Vagina (tissue), 2 donors: ENCODE measurements around the gene SYTL5.

Source experiments
- CTCF ChIP-seq, 3 experiments: fragments of 450-650 bp in 2 of 3; fragments of 200-600 bp in 1 of 3; sonication (generic) in 1 of 3; IDR thresholded peaks; one replicate each; pipeline ENCODE4 v1.5.1; 2017 to 2019; ENCODE audit warnings: antibody characterized with exemption in 3 of 3, mild to moderate bottlenecking in 2 of 3, moderate library complexity in 2 of 3
- POLR2A ChIP-seq, 2 donors: fragments of 450-650 bp; IDR thresholded peaks; one replicate each; pipeline ENCODE4 v1.6.1; 2017; ENCODE audit warnings: antibody characterized with exemption in 2 of 2, mild to moderate bottlenecking in 2 of 2, moderate library complexity in 2 of 2
- POLR2AphosphoS5 ChIP-seq, 2 donors: sonication (generic); formaldehyde crosslinking; IDR thresholded peaks; one replicate each; pipeline ENCODE4 v1.9.0; 2017; ENCODE audit warnings: antibody characterized with exemption in 2 of 2, mild to moderate bottlenecking in 2 of 2, low read depth in 1 of 2; ENCODE audit not compliant: insufficient read depth in 1 of 2

DNA sequence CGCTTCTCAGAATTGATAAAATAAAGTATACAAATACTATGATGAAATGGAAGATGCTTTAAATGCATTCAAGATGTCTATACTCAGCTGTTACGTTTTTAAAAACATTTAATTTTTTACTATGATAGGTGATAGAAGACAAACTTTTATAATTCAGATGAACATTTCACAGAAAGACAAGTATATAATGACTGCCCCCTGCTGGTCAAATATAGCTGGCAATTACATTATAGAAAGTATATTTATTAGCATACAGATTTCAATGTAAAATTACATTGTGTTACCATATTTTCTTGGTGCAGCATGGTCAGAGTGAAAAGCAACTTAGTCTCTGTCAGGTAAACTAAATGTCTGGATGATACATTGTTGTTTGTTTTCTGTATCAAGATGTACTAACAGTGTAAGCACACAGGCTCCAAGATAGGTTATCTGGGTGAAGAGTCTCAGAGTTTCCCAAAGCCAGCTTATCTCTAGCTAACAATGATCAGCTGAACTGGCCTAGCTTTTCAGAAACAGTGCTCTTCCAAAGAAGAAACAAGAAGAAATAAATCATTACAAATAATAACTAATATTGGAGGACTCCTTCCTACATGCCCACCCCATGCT is 160.2 kb downstream of the SYTL5 start:
- TF ChIP-seq CTCF (IDR thresholded peaks at IDR 0.05), result peak in 2 of 3 experiments; percentile 17 to 31
- no peak for TF ChIP-seq POLR2A (IDR thresholded peaks at IDR 0.05)
- TF ChIP-seq POLR2AphosphoS5 (IDR thresholded peaks at IDR 0.05; ENCODE audit: insufficient read depth in 1 of 2, low read depth in 1 of 2), result no peak
